ENCODE measurements around the gene PPM1E.

DNA sequence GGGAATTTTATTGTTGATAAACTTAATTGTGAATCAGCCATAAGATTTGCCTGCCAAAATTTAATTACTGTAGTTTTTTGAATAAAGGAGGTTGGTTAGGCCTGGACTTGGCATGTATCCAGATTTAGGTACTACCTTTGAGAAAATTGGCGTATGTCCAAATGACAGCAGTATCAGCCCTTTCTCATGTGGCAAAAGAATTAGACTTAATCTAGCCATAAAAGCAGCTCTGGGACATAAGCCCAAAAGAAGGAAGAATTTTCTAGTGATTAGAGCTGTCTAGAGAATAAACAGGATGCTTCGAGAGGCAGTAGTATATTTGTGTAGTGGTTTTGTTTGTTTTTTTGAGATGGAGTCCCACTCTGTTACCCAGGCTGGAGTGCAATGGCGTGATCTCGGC lies 27.7 kb downstream of the PPM1E start:
- TF ChIP-seq, protein P1, sequence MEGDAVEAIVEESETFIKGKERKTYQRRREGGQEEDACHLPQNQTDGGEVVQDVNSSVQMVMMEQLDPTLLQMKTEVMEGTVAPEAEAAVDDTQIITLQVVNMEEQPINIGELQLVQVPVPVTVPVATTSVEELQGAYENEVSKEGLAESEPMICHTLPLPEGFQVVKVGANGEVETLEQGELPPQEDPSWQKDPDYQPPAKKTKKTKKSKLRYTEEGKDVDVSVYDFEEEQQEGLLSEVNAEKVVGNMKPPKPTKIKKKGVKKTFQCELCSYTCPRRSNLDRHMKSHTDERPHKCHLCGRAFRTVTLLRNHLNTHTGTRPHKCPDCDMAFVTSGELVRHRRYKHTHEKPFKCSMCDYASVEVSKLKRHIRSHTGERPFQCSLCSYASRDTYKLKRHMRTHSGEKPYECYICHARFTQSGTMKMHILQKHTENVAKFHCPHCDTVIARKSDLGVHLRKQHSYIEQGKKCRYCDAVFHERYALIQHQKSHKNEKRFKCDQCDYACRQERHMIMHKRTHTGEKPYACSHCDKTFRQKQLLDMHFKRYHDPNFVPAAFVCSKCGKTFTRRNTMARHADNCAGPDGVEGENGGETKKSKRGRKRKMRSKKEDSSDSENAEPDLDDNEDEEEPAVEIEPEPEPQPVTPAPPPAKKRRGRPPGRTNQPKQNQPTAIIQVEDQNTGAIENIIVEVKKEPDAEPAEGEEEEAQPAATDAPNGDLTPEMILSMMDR (IDR thresholded peaks at IDR 0.05) = no peak
- TF ChIP-seq POLR2A (IDR thresholded peaks at IDR 0.05) = no peak
